Measurements from ENCODE around the gene ATP5F1E.

The ATP5F1E gene

DNA sequence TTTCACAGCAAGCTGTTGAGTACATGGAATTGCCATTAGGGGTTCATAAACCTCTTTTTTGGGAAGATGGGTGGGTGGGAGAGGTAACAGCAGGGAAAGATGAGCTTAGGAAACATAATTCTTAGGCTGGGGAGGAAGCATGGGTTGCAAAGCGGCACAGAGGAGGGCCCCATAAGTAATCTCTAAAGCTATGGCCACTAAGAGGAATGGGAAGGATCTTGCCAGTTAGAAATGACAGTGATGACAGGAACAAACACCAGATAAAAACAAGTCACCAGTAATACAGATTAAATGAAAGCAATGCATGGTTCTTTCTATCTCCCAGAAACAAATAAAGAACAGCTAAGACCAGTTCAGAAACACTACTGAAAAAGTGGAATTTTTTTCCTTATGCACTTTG, 41.4 kb upstream of the ATP5F1E start:
- no peak for DNase-seq (ENCODE audit: low read depth)
- in situ Hi-C loops (cut with HindIII; ENCODE audit: low sequenced_read_pairs) = no loop called here
- no peak overlapping the region for H3K4me3 ChIP-seq (ENCODE audit: low read depth, low read length)
- TF ChIP-seq, protein P1, sequence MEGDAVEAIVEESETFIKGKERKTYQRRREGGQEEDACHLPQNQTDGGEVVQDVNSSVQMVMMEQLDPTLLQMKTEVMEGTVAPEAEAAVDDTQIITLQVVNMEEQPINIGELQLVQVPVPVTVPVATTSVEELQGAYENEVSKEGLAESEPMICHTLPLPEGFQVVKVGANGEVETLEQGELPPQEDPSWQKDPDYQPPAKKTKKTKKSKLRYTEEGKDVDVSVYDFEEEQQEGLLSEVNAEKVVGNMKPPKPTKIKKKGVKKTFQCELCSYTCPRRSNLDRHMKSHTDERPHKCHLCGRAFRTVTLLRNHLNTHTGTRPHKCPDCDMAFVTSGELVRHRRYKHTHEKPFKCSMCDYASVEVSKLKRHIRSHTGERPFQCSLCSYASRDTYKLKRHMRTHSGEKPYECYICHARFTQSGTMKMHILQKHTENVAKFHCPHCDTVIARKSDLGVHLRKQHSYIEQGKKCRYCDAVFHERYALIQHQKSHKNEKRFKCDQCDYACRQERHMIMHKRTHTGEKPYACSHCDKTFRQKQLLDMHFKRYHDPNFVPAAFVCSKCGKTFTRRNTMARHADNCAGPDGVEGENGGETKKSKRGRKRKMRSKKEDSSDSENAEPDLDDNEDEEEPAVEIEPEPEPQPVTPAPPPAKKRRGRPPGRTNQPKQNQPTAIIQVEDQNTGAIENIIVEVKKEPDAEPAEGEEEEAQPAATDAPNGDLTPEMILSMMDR (IDR thresholded peaks at IDR 0.05; ENCODE audit: low read depth, low read length, missing control alignments) = no peak

DNA sequence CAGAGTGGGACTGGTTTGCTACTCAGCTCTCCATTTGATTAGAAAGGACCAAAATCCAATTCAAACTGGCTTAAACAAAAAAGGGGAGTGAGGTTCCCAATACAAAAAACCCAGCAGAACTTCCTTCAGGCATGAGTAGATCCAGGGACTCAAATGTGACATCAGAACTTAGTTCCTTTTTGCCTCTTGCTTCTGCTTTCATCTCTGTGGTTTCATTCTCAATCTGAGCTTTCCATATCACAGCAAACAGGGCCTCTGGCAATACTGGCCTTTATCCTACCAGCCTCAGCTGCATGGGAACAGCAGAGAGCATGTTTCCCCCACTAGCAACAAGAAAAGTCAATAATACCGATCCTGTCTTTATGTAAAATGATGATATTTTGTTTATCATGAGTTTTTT, 39.1 kb upstream of the ATP5F1E start:
- TF ChIP-seq, protein P1 (IDR thresholded peaks at IDR 0.05; ENCODE audit: low read depth, low read length, missing control alignments) = no peak
- in situ Hi-C loops (cut with HindIII; ENCODE audit: low sequenced_read_pairs) = no loop called here
- no peak for DNase-seq (ENCODE audit: low read depth)

DNA sequence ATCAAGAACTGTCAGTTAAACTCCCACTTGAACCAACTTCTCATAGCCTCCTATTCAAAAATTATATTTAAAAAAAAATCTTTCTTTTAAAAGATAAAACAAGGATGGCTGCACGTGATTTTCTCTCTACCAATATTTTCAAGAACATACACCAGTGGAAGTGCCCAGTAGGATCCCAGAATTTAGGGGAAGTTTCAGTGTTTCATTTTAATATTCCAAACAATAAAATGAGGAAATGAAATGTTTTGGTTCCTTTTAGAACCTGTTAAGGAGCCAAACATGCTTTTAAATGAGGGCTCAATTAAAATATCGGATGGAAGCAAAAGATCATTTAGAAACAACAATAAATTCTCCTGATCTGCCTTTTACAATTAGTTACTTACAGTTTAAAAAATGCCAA, 36.9 kb upstream of the ATP5F1E start:
- DNase-seq (ENCODE audit: low read depth) = no peak
- TF ChIP-seq, protein P1 (IDR thresholded peaks at IDR 0.05; ENCODE audit: low read depth, low read length, missing control alignments) = no peak
- no peak overlapping the region for H3K4me3 ChIP-seq (ENCODE audit: low read depth, low read length)
- in situ Hi-C loops (cut with HindIII; ENCODE audit: low sequenced_read_pairs) = no loop called here

More for the DNA sequence above, 39.1 kb upstream of the ATP5F1E start:
- H3K4me3 ChIP-seq (ENCODE audit: low read depth, low read length) = no peak overlapping the region

DNA sequence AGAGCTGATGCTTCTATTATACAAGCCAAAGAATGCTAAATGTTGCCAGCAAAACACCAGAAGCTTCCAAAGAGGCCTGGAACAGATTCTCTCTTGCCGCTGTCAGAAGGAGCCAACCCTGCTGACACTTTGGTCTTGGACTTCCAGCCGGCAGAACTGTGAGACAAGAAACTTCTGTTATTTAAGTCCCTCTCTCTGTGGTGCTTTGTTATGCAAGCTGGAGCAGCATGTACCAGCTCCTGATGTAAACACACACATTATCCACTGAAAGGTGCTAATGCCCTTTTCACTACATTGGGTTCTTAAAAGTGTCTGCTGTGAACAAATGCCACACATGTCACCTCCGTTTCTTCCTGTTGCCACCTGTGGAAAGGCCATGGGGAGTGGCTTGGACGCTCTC, 36.4 kb upstream of the ATP5F1E start:
- TF ChIP-seq, protein P1 (IDR thresholded peaks at IDR 0.05; ENCODE audit: low read depth, low read length, missing control alignments) = no peak
- no peak overlapping the region for H3K4me3 ChIP-seq (ENCODE audit: low read depth, low read length)
- no peak for DNase-seq (ENCODE audit: low read depth)
- in situ Hi-C loops (cut with HindIII; ENCODE audit: low sequenced_read_pairs) = no loop called here

DNA sequence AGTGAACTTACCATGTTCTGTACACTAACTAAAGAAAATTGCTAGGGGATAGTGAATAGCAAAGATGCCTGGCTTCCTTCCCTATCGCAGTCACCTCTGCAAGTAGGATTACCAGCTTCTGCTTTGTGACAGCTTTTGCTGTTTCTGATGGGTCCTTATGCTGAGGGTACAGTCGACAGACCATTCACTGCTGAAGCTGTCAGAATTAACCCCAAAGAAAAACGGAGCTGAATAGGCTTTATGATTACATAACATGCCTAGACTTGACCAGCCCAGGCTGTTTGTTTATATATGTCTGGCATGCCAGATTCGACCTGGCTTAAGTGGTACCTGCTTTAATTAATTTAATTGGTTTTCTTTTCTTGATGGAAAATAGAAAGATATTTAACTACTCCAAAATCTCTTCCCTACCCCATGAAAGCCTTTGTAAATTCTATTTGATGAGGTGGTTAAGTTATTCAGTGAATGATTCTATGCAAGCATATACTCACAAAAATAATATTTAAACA, 32.1 kb upstream of the ATP5F1E start:
- TF ChIP-seq, protein P1 (IDR thresholded peaks at IDR 0.05; ENCODE audit: low read depth, low read length, missing control alignments) = no peak
- no peak overlapping the region for H3K4me3 ChIP-seq (ENCODE audit: low read depth, low read length)
- in situ Hi-C loops (cut with HindIII; ENCODE audit: low sequenced_read_pairs) = no loop called here
- DNase-seq (ENCODE audit: low read depth) = no peak

DNA sequence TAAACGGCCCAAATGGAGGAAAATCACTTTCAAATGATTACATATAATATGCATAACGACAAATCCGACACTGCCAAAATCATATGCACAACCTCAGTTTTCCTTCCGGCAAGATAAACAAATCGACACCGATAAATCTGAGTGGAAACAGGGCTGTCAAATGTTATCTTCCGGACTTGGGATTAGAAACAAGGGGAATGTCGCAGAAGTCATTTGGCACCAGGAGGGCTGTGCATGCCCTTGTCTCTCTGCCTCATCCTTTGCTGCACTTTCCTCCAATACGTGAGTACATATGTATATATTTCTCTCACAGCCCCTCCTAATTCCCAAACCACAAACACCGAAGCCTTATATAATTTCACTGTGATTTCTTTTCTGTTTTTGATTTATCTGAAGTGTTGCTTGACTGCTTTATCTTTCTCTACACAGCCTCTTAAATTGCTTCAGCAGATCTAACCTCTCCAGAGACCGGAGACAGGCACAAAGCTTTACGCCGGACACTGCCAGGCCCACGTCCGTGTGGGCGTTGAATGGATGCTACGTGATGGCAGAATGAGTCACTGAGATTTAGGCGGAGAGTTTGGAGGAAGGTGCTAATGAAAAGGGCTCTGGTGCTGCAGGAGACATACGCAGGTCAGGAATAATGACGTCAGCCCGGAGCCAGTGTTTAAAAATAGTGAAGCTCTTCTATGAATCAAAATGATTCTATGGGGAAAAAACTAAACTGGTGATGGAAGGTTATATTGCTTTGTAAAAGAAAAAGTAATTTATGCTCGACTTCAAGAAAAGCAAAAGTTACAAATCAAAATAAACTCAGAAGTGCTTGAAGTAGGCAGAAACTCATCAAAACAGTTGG, 31.5 kb upstream of the ATP5F1E start:
- H3K4me3 ChIP-seq (ENCODE audit: low read depth, low read length) = no peak overlapping the region
- DNase-seq (ENCODE audit: low read depth) = no peak
- in situ Hi-C loops (cut with HindIII; ENCODE audit: low sequenced_read_pairs) = no loop called here

More for the DNA sequence above, 31.5 kb upstream of the ATP5F1E start:
- TF ChIP-seq, protein P1 (IDR thresholded peaks at IDR 0.05; ENCODE audit: low read depth, low read length, missing control alignments) = no peak
